GM19023 (cell line): Measurements from ENCODE around the gene TBXAS1.
A peak's percentile ranks its signal among the peaks of the same experiment; 100 is the strongest.
"Not testable (repeated sequence)": the region's sequence is repeated elsewhere in the genome, so short reads cannot be mapped to it uniquely, and the experiment has no call there.

ENCODE experiments used
- ATAC-seq: cut with Tn5 transposase; IDR thresholded peaks from one replicate; pipeline ENCODE4 v1.9.1; 2021; ENCODE audit warnings: mild to moderate bottlenecking, moderate library complexity; ENCODE audit not compliant: unreplicated experiment

The TBXAS1 gene

DNA sequence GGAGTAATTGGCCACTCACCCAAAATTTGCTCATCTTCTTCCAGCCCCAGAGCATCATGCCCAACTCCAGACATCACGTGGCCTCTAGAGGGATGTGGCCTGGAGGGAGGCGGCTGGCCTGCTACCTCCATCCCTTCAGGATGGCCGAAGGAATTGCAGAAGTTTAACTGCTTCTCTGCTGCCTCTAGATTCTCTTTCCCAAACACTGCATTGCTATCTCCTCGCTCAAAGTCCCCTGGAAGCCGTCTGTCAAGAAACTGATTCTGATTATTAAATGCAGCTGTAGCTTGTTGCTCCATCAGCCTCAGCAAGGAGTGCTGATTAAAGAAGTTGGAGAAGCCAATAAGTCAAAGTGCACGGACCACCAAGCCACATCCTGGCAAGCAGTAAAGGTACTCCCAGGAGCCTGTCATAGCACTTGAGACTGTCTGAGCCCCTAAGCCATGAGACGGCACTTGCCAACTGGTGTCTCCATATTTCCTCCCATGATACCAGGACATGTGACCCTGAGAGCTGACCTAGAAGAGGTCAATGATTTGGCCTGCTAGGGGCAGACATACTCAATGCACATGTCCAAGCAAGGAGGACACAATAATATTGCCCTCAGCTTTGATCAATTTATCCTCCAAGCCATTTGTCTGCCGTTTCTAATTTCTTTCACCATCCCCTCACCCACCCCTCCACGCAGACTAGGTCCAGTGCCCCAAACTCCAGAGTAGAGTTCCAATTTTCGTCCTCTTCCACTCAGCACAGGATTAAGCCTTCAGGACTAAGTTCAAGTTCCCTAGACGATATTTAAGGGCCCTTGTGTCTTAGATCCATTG is 84.2 kb downstream of the TBXAS1 start:
- ATAC-seq = no peak

DNA sequence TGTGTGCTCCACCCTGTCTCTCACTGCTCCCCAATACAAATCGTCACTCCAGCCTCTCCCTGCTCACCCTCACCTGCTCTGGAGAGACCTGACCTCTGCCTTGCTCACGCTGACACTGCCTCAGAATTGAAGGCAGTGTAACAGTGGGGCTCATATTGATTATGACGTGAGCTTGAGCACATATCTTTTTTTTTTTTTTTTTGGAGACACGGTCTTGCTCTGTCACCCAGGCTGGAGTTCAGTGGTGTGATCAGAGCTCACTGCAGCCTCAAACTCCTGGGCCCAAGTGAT is 84.7 kb downstream of the TBXAS1 start:
- no peak for ATAC-seq

DNA sequence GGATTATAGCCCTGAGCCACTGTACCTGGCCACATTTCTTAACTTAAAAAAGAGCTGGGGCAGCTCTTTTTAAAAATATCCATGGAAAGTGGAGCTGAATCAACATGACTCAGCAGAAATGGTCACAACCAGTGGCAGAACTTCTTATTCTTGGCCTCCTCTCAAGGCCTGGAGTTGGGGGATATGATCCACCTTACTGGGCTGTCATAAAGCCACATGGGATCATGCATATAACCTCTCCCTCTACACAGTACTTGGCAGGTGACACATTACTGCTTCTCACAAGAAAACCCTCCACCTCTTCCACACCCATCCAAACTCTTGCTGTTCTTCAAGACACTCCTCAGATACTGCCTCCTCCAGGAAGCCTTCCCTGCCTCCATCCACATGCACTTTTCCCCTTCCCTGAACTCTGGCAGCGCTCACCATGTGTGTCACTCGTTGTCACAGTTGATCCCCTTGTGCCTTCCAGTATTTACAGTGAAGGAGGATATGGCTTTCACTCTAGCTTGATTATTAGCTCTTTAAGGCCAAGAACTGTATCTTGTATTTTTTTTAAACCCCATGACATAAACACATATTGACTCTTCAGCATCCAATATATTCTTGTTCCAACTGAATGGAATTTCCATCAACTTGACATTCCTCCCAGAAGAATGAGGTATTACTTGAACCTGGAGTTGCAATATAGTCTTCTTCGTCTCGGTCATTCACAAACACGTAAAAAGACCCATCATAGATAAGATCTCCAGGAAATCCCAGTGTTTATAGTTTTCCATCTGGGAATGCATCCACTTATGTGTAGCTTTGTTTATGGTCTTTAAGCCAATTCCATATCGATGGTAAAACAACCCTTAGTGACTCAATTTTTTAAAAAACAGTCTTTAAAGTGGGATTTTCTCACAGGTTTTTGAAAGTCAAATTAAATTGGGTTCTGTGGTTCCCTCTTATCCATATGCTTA is 85.5 kb downstream of the TBXAS1 start:
- no peak for ATAC-seq

DNA sequence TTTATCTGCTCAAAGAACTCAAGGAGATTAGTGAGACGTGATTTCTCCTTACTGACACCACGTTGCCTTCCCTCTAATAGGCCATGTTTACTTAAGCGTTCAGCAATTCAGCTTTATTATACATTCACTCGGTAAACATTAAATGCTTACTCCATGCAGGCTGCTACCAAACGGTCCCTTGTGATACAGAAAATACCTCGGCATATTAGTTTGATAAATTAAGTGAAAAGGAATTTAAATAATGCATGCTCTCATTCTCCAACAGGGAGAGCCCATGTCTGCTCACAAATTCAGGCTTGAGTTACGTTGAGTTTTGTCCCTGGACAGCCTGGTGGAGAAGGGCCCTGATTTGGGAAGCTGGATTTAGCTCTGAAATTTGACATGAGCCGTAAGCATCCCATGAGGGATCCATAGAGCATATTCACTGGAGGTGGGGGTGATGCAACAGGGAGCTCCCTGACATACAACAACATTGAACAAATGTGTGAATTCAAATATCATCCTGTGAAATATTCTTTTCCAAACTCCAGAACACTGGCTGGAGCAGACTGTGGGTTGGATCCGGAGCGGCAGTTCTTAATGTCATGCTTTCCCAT is 86.3 kb downstream of the TBXAS1 start:
- no peak for ATAC-seq

DNA sequence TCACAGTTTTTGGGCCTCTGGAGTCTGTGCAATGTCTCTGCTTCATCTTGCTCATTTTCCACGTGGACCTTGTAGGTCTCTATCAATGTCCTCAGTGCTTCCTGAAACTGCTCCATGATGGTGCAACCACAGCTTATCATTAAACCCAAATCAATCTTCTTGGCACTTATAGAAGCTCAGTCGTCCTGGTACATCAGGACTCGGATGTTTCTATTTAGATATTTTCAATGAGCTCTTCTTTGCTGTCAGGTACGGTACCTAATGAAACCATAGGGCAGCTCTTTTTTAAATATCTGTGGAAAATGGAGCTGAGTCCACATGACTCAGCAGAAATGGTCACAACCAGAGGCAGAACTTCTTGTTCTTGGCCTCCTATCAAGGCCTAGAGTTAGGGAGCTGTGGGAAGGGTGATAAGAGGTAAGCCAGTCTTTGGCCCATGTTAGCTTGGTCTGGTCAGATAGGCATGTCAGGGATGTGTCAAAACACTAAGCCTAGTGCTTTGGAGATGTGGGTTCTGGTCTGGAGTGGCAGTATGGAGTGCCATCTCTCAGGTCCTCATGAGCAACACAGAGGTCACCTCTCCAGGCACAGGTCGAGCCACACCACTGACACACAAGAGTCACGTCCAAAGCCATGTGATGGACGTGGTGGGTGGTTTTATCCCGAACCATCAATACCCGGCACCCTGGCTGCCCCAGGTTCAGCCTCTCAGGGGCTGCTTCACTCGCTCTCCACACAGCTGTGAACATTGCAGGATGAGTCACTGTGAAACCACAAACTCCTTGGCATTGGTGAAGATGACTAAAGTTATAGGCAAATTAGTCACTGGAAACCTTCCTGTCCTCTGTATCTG is 87.0 kb downstream of the TBXAS1 start:
- peak; percentile 82 for ATAC-seq

DNA sequence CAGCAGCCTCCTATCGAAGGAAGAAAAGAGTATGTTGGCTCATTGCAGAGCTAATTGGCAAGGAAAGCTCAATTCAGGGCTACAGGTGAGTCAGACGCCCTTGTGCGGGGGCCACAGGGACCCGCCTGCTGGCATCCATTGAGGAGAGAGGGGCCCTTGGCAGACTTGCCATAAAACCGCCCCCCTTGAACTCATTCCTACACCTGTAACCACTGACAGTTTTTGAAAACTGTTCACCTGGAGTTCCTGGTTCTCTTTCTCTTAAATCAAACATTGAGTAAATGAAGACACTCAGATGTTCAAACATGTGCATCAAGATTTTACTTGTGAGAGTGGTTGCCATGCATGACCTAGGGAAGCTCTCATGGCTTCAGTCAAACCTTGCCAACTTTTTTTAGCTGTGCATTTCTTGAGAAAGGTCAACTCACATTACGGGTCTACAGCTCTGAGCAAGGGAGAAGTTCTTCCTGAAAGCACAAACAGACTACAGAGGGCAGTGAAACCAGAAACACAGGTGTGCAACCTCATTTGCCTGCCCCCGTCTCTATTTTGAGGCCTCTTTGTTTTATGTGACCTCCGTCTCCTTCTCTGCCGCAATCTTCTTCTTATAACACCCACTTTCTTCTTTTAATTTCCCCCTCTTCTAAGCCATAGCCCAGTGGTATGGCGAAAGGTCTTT is 87.8 kb downstream of the TBXAS1 start:
- ATAC-seq = peak; percentile 66

DNA sequence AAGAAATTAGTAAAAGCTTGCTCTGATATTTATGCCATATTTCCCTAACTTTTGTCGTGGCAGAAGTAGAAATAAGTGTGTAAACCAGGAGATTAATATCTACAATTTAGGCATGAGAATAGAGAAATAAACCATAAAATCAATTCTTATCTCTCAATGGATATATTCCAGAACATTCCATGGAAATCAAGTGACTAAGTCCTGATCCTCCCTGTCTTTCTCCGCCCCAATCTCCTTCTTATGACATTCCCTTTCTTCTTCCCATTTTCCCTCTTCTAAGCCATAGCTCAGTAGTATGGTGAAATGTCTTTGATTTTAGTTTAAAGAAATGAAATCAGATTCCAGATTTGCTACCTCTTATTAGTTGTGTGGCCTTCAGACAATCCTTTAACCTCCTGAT is 88.8 kb downstream of the TBXAS1 start:
- no peak for ATAC-seq

DNA sequence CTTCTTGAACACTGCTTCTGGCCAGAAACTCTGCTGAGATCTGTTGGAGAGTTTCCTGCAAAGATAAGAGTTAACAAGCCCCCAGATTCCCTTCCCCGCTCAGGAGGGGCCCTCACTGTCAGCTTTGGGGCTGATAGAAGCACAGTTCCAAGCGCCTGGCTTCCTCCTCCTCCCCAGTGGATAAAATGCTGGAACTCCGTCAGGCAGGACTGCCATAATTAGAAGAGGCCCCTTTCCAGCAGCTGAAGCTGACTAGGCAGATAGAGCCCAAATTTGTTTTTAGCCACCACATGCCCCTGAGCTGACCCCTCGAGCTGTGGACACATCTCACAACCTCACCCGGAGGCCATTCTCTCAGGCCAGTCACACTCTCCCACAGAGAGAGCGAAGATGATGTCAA is 89.4 kb downstream of the TBXAS1 start:
- ATAC-seq = no peak

DNA sequence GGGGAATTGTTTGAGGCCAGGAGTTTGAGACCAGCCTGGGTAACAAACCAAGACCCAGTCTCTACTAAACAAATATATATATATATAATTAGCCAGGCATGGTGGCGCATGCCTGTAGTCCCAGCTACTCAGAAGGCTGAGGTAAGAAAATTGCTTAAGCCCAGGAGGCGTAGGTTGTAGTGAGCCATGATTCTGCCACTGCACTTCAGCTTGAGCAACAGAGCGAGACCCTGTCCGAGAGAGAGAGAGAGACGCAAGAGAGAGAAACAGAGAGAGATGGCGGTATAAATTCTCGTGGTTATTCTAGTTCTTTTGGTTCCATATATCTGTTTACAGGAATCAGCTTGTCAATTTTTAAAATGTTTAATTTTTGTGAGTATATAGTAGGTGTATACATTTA is 94.0 kb downstream of the TBXAS1 start:
- no peak for ATAC-seq

DNA sequence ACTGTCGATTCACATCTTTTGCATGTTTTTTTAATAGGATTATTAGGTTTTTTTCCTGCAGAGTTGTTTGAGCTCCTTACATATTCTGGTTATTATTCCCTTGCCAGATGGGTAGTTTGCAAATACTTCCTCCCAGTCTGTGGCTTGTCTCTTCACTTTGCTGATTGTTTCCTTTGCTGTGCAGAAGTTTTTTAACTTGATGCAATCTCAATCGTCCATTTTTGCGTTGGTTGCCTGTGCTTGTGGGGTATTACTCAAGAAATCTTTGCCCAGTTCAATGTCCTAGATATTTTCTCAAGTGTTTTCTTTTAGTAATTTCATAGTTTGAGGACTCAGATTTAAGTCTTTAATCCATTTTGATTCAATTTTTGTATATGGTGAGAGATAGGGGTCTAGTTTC is 95.4 kb downstream of the TBXAS1 start:
- no peak for ATAC-seq

DNA sequence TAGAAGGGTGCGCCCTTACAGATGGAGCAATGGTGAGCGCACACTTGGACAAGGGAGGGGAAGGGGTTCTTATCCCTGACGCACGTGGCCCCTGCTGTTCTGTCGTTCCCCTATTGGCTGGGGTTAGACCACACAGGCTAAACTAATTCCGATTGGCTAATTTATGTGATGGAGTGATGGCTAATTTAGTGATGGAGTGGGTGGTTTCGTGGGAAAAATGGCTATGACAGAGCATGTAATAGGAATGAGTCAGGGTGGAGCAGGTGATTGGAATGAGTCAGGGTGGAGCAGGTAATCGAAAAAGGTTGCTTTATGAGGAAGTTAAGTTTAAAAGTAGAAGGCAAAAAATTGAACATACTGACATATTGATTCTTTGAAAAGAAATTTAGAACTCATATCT is 100.2 kb downstream of the TBXAS1 start:
- ATAC-seq = not testable (repeated sequence)

DNA sequence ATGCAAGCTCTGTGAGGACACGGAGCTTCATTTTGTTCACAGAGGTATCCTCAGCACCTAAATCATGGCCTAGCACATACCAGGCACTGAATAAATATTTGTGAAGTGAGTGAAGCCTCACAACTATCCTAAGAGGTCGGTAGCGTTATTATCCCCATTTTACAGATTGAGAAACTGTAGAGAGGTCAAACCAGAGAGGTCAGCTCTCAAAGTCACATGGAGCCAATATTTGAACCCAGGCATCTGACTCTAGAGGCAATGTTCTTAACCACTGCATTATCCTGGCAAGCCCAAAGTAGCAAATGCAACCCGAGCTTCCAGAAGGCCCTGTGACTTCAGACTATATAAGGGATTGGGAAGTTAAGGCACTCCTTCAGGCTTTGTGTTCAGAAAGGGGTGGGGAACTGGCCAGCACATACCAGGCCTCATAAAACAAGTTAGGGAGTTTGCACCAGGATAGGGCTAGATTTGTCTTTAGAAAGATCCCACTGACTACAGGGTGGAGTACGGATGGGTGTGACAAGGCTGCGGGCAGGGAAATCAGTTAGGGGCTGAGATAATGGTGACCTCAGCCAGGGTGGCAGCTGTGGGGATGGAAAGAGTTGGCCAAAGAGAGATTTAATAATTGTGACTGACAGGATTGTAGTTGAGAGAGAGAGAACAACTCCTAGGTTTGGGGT is 101.4 kb downstream of the TBXAS1 start:
- no peak for ATAC-seq

DNA sequence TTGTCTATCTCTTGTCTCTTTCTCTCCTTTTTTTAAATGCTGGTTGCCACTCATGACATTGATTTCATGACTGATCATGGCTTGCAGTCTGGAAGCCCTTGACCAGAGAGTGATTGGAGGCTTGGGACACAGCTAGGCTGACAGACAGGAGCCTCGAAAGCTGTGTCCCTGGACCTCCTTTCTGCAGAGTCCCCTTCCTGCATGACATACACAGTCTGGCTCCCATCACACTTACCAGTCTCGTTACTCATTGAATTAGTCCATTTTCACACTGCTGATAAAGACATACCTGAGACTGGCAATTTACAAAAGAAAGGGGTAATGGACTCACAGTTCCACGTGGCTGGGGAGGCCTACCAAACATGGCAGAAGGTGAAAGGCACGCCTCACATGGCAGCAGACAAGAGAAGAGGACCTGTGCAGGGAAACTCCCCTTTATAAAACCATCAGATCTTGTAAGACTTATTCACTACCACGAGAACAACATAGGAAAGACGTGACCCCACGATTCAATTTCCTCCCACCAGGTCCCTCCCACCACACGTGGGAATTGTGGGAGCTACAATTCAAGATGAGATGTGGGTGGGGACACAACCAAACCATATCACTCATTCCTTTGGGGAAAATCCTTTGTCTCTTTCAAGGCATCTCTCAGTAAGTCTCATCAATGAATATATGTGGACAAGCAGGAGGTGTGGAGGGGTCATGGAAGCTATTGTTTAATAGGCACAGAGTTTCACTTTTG is 102.3 kb downstream of the TBXAS1 start:
- no peak for ATAC-seq

DNA sequence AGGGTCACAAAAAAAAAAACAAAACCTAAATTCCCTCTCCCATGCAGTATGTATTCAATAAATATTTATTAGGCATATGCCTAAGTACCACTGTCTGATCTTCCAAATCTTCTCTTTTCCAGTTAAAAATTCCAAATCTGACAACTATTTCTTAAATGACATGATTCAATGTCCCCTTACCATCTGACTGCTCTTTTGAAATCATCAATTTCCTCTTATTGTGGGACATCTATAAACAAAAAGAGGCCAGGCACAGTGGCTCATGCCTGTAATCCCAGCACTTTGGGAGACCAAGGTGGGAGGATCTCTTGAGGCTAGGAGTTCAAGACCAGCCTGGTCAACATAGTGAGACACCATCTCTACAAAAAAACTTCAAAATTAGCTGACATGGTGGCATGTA is 103.5 kb downstream of the TBXAS1 start:
- no peak for ATAC-seq

DNA sequence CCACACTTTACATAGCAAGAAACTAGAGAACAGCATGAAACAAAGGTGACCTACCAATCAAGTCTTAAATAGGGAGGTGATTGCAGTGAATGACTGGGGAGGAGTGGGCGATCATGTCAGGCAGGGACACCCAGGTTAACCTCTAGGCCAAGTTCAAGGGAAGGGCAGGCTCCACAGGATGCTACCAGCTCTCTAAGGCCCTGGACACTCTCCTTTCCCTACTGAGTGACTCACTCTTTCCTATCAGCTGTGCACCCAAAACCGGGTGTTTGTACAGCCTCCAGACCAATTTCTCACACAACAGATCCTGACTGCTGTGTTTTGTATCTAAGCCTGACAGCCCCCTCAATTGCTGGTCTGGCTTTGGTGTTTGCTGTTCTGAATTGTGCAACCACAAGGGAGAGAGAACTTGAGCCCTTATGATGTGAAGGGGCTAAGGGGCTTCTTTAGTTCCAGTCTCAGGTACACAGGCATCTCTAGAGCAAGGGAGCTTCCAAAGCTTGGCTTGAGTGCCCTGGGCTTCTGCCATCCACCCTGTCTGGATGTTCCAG is 107.8 kb downstream of the TBXAS1 start:
- ATAC-seq = no peak

DNA sequence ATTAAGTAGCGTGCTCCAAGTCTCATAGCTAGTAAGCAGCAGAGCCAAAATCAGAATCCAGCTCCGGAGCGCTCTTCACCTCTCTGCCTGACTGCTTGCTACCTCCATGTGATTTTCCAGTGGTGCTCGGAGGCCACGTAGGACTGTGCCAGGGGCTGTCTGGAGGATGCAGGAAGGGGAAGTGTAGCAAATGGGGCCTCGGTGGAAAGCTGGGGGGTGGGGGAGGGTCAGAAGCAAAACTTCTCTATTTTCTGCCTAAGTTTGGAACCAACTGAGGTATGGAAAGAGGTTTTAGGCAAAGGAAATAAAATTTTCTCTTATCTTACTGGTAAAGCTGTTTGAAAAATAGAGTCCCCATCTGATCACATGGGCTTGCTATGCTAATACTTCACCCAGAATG is 108.7 kb downstream of the TBXAS1 start:
- no peak for ATAC-seq

DNA sequence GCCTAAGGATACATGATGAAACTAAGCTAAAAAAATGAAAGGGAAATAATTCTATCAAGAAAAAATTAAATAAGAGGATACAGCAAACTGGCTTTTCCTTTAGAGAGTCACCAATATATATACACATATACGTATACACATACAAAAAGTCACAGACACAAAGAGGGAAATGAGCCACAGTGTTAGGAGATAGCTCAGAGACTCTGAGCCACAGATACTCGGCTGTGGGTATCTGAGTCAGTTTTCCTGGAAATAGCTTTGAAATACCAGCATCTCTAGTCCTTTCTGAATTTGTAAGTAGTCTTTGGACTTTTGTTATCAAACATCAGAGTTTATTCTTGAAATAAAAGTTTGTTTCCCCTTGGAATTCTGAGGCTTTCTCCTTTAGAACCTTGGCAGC is 111.8 kb downstream of the TBXAS1 start:
- no peak for ATAC-seq

DNA sequence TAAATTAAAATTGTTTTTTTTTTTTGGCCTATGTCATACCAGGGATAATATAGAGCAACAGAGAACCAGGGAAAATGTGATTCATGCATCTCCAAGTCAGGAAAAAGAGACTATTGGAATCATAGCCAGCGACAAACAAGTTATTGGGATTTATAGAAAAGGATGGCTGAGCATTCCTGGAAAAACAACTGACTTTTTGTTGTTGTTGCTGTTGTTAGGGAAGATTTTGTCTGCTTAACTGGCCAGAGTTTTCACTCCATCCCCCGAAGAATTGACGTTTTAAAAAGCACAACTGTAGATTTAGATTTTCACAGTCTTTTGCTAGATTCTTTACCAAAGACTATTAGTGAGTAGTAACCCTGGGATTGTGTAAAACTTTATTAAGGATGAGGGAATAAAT is 112.4 kb downstream of the TBXAS1 start:
- no peak for ATAC-seq

DNA sequence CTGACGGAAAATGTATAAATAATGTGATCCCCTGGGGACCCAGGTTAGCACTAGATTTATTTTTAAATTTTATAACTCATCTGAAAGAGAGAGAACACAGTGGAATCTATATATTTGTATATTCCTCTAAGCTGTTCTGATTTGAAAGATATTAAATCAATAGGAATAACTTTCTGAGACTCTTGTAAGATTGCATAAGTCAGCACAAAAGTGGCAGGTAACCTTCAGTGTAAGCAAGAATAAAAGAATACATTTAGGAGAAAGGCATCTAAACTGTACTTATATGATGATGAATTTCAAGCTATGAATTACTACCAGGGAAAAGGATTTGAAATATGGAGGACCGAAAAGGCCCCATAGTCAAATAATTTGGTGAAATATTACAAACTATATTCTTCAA is 112.8 kb downstream of the TBXAS1 start:
- no peak for ATAC-seq
